Measurements from ENCODE around the gene TBC1D9B. TPM values are rescaled to one million over a fixed set of nuclear protein-coding genes. Genes with fewer than 3 reads are reported as not detected.

Gene TBC1D9B
- total RNA-seq, 1 experiment from 2014 or later: 127 TPM

DNA sequence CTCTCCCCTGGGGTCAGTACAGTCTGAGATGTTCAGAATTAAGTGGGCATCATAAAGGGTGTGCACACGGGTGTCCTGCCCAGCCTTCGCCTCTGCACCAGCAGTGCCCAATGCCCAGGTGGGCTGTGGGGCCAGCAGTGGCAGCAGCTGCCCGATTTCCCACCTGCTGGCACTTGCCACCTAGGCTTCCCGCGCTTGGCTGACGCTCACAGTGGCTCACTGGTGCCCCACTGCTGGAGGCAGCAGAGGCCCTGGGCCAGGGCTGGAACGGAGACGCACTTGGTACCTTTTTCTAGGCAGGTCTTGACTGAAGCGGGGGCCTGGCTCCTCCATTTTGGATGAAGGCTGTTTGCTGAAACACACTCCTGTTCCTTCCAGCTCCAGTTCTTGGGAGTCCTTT, 66.1 kb downstream of the TBC1D9B start:
- RAD21 ChIA-PET (ENCODE audit: low non-redundant PET in 1 of 2, low total read pairs in 2 of 2, uncharacterized antibody in 2 of 2, unreplicated experiment in 2 of 2): no interaction called here
- POLR2A ChIA-PET: no interaction called here
- no peak overlapping the region for H3K4me3 ChIP-seq (replicated peaks in 1 of 2; ENCODE audit: low read depth in 1 of 2, low read length in 2 of 2)
- H3K4me1 ChIP-seq (ENCODE audit: control insufficient read depth in 1 of 2, insufficient read depth in 2 of 2, low read length in 2 of 2): no peaks in the 10 kb centered on the region
- no peak for TF ChIP-seq CBX3 (IDR thresholded peaks at IDR 0.05; ENCODE audit: low read depth)
- TF ChIP-seq JUND (IDR thresholded peaks at IDR 0.05): no peak
- no peak for TF ChIP-seq ZFX (IDR thresholded peaks at IDR 0.05)
- TF ChIP-seq, protein P1, sequence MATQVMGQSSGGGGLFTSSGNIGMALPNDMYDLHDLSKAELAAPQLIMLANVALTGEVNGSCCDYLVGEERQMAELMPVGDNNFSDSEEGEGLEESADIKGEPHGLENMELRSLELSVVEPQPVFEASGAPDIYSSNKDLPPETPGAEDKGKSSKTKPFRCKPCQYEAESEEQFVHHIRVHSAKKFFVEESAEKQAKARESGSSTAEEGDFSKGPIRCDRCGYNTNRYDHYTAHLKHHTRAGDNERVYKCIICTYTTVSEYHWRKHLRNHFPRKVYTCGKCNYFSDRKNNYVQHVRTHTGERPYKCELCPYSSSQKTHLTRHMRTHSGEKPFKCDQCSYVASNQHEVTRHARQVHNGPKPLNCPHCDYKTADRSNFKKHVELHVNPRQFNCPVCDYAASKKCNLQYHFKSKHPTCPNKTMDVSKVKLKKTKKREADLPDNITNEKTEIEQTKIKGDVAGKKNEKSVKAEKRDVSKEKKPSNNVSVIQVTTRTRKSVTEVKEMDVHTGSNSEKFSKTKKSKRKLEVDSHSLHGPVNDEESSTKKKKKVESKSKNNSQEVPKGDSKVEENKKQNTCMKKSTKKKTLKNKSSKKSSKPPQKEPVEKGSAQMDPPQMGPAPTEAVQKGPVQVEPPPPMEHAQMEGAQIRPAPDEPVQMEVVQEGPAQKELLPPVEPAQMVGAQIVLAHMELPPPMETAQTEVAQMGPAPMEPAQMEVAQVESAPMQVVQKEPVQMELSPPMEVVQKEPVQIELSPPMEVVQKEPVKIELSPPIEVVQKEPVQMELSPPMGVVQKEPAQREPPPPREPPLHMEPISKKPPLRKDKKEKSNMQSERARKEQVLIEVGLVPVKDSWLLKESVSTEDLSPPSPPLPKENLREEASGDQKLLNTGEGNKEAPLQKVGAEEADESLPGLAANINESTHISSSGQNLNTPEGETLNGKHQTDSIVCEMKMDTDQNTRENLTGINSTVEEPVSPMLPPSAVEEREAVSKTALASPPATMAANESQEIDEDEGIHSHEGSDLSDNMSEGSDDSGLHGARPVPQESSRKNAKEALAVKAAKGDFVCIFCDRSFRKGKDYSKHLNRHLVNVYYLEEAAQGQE (IDR thresholded peaks at IDR 0.05; ENCODE audit: low read depth): no peak
- no peak for TF ChIP-seq TCF7L2 (IDR thresholded peaks at IDR 0.05; ENCODE audit: borderline replicate concordance, extremely low read depth, insufficient read depth, insufficient read length)
- TF ChIP-seq EGR1 (IDR thresholded peaks at IDR 0.05; ENCODE audit: low read depth): no peak
- no peak for TF ChIP-seq POLR2AphosphoS5 (IDR thresholded peaks at IDR 0.05; ENCODE audit: low read depth, low read length)
- no peak for TF ChIP-seq ELF1 (IDR thresholded peaks at IDR 0.05; ENCODE audit: borderline replicate concordance, low read depth)
- DNase-seq (ENCODE audit: low read depth, low spot score) (no peak), ATAC-seq (no peak)
- no peak overlapping the region for H3K27ac ChIP-seq (ENCODE audit: low read depth, low read length)
- no peak overlapping the region for H2AFZ ChIP-seq (ENCODE audit: low read depth, low read length, poor library complexity, severe bottlenecking)
- intact Hi-C loops (cut with micrococcal nuclease): no loop called here
- no TSS peak for BruUV-seq (replicated peaks)
- H4K20me1 ChIP-seq (ENCODE audit: insufficient read depth): peaks cover 4% of the 10 kb centered on the region; the same call in 1 of the 2 replicates
- H3K9me3 ChIP-seq (ENCODE audit: control insufficient read depth in 1 of 2, insufficient read depth in 1 of 2, low read depth in 1 of 2, low read length in 2 of 2): no peaks in the 10 kb centered on the region; a peak in 1 of 4 replicates
- H3K27me3 ChIP-seq (ENCODE audit: insufficient read depth, low read length): no peaks in the 10 kb centered on the region
- H3K4me2 ChIP-seq (ENCODE audit: low read length): no peak overlapping the region
- CTCF ChIA-PET: no interaction called here
- no peaks in the 10 kb centered on the region for H3K9me2 ChIP-seq (ENCODE audit: insufficient read depth)
- no peaks in the 10 kb centered on the region for H3K79me2 ChIP-seq (ENCODE audit: insufficient read depth, low read length)
- peaks cover 18 to 25% of the 10 kb centered on the region in 2 experiments for H3K36me3 ChIP-seq (ENCODE audit: control insufficient read depth in 1 of 2, insufficient read depth in 2 of 2, low read length in 2 of 2)
- H3K9ac ChIP-seq (ENCODE audit: low read length): no peak overlapping the region

Measured in HCT116 (cell line).